SK-N-SH (cell line): ENCODE data around the gene HOXB2.

Experiments
- CHD2 ChIP-seq: fragments of 150-350 bp; IDR thresholded peaks from 2 replicates; pipeline ENCODE4 v1.6.1; 2018; ENCODE audit warnings: low read length; ENCODE audit not compliant: partially characterized antibody
- CTCF ChIP-seq: fragments of 200-600 bp; sonication (generic); IDR thresholded peaks from 2 replicates; pipeline ENCODE4 v1.6.1; 2017; ENCODE audit warnings: antibody characterized with exemption, mild to moderate bottlenecking, moderate library complexity
- EZH2phosphoT487 ChIP-seq: fragments of 200-600 bp; sonication (generic); IDR thresholded peaks from 2 replicates; pipeline ENCODE4 v1.6.1; 2017; ENCODE audit warnings: low read depth, mixed run types, mild to moderate bottlenecking, antibody characterized with exemption, moderate library complexity, borderline replicate concordance
- FOXM1 ChIP-seq: IDR thresholded peaks from 2 replicates; pipeline ENCODE4 v1.4.0; 2012; ENCODE audit warnings: low read depth, mild to moderate bottlenecking
- PBX3 ChIP-seq: IDR thresholded peaks from 2 replicates; pipeline ENCODE4; 2012
- SMC3 ChIP-seq: IDR thresholded peaks from 2 replicates; pipeline ENCODE4 v1.6.1; 2012; ENCODE audit warnings: low read depth, low read length, improper control_type of control experiment
- YY1 ChIP-seq: IDR thresholded peaks from 2 replicates; pipeline ENCODE4 v1.4.0; 2012; ENCODE audit warnings: low read depth, mild to moderate bottlenecking
- TF ChIP-seq, protein P1 (sequence below): fragments of 150-350 bp; IDR thresholded peaks from 2 replicates; pipeline ENCODE4 v1.6.1; 2017; ENCODE audit warnings: antibody characterized with exemption, low read length, low read depth, borderline replicate concordance
- TF ChIP-seq, protein P2 (sequence below): IDR thresholded peaks from 2 replicates; pipeline ENCODE4 v1.6.1; 2012; ENCODE audit warnings: mild to moderate bottlenecking, low read depth, low read length, moderate library complexity
- TF ChIP-seq, protein P3 (sequence below): IDR thresholded peaks from 2 replicates; pipeline ENCODE4 v1.4.0; 2012; ENCODE audit warnings: low read depth

GRCh38 chr17:48586355-48587258 lies 41.7 kb upstream of the HOXB2 start:
- TF ChIP-seq CHD2 (no peak), CTCF (no peak), EZH2phosphoT487 (peak; percentile 89; the same call in 1 of the 2 replicates), YY1 (no peak), FOXM1 (no peak), SMC3 (no peak), PBX3 (no peak)
- TF ChIP-seq, protein P1, sequence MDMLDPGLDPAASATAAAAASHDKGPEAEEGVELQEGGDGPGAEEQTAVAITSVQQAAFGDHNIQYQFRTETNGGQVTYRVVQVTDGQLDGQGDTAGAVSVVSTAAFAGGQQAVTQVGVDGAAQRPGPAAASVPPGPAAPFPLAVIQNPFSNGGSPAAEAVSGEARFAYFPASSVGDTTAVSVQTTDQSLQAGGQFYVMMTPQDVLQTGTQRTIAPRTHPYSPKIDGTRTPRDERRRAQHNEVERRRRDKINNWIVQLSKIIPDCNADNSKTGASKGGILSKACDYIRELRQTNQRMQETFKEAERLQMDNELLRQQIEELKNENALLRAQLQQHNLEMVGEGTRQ, result no peak
- TF ChIP-seq, protein P2, sequence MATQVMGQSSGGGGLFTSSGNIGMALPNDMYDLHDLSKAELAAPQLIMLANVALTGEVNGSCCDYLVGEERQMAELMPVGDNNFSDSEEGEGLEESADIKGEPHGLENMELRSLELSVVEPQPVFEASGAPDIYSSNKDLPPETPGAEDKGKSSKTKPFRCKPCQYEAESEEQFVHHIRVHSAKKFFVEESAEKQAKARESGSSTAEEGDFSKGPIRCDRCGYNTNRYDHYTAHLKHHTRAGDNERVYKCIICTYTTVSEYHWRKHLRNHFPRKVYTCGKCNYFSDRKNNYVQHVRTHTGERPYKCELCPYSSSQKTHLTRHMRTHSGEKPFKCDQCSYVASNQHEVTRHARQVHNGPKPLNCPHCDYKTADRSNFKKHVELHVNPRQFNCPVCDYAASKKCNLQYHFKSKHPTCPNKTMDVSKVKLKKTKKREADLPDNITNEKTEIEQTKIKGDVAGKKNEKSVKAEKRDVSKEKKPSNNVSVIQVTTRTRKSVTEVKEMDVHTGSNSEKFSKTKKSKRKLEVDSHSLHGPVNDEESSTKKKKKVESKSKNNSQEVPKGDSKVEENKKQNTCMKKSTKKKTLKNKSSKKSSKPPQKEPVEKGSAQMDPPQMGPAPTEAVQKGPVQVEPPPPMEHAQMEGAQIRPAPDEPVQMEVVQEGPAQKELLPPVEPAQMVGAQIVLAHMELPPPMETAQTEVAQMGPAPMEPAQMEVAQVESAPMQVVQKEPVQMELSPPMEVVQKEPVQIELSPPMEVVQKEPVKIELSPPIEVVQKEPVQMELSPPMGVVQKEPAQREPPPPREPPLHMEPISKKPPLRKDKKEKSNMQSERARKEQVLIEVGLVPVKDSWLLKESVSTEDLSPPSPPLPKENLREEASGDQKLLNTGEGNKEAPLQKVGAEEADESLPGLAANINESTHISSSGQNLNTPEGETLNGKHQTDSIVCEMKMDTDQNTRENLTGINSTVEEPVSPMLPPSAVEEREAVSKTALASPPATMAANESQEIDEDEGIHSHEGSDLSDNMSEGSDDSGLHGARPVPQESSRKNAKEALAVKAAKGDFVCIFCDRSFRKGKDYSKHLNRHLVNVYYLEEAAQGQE, result no peak
- TF ChIP-seq, protein P3, sequence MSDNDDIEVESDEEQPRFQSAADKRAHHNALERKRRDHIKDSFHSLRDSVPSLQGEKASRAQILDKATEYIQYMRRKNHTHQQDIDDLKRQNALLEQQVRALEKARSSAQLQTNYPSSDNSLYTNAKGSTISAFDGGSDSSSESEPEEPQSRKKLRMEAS, result no peak
